Breast epithelium (tissue), 3 donors: ENCODE results near the gene ANKRD44.

Source experiments
- CTCF ChIP-seq, 3 donors: fragments of 450-650 bp; IDR thresholded peaks; one replicate each; pipeline ENCODE4 v1.5.1; 2016 to 2017; ENCODE audit warnings: antibody characterized with exemption in 3 of 3, mild to moderate bottlenecking in 3 of 3, moderate library complexity in 3 of 3
- POLR2A ChIP-seq: fragments of 450-650 bp; IDR thresholded peaks from one replicate; pipeline ENCODE4 v1.6.1; 2016; ENCODE audit warnings: antibody characterized with exemption, mild to moderate bottlenecking, moderate library complexity
- POLR2AphosphoS5 ChIP-seq, 3 donors: sonication (generic); formaldehyde crosslinking; IDR thresholded peaks; one replicate each; pipeline ENCODE4 v1.6.1; 2017; ENCODE audit warnings: antibody characterized with exemption in 3 of 3

- TF ChIP-seq POLR2AphosphoS5 (IDR thresholded peaks at IDR 0.05) (no peak), CTCF (IDR thresholded peaks at IDR 0.05) (no peak), POLR2A (no peak)
These were observed 162.2 kb downstream of the ANKRD44 start for GRCh38 chr2:197148401-197148800.
